ENCODE results near the gene R3HDM1. TPM values are rescaled to one million over a fixed set of nuclear protein-coding genes. Genes with fewer than 3 reads are reported as not detected.
"Not testable (repeated sequence)": the region's sequence is repeated elsewhere in the genome, so short reads cannot be mapped to it uniquely, and the experiment has no call there.

Gene R3HDM1
- total RNA-seq (2014; rRNA removed; shearing (Covaris generic)), result 8.7 and 11.5 TPM in 2 replicates

- peak; percentile 99 for DNase-seq (ENCODE audit: low spot score)
Measured at GRCh38 chr2:135531231-135532197, at the start of gene R3HDM1. R3HDM1 (plus strand) TSS chr2:135531484; CDS start chr2:135604846, 73,362 bp downstream.

GRCh38 chr2:135485441-135485840 is 45.8 kb upstream of the R3HDM1 start:
- peak; percentile 10 for DNase-seq (ENCODE audit: low spot score)

- no peak for DNase-seq (ENCODE audit: low spot score)
Measured at GRCh38 chr2:135490376-135490775, 40.9 kb upstream of the R3HDM1 start.

GRCh38 chr2:135494503-135494902 is 36.8 kb upstream of the R3HDM1 start:
- no peak for DNase-seq (ENCODE audit: low spot score)

GRCh38 chr2:135494917-135495316 is 36.4 kb upstream of the R3HDM1 start:
- DNase-seq (ENCODE audit: low spot score), result no peak

- DNase-seq (ENCODE audit: low spot score), result not testable (repeated sequence)
Measured at GRCh38 chr2:135498588-135498987, 32.7 kb upstream of the R3HDM1 start.

- no peak for DNase-seq (ENCODE audit: low spot score)
Measured at GRCh38 chr2:135504811-135505210, 26.5 kb upstream of the R3HDM1 start.

- no peak for DNase-seq (ENCODE audit: low spot score)
Measured at GRCh38 chr2:135510577-135510976, 20.7 kb upstream of the R3HDM1 start.

GRCh38 chr2:135512099-135512498 is 19.2 kb upstream of the R3HDM1 start:
- DNase-seq (ENCODE audit: low spot score), result no peak

- no peak for DNase-seq (ENCODE audit: low spot score)
Measured at GRCh38 chr2:135525786-135526185, 5.5 kb upstream of the R3HDM1 start.

GRCh38 chr2:135528006-135528405 is 3.3 kb upstream of the R3HDM1 start:
- no peak for DNase-seq (ENCODE audit: low spot score)

GRCh38 chr2:135530313-135531230 is 712 bp upstream of the R3HDM1 start, which contains the start of gene ZRANB3:
ZRANB3 (minus strand) TSS chr2:135531218.
- peak; percentile 99 for DNase-seq (ENCODE audit: low spot score)

- DNase-seq (ENCODE audit: low spot score), result no peak
Measured at GRCh38 chr2:135532581-135532980, 1.3 kb downstream of the R3HDM1 start.

- not testable (repeated sequence) for DNase-seq (ENCODE audit: low spot score)
Measured at GRCh38 chr2:135533545-135533944, 2.3 kb downstream of the R3HDM1 start.

- no peak for DNase-seq (ENCODE audit: low spot score)
Measured at GRCh38 chr2:135546436-135546835, 15.2 kb downstream of the R3HDM1 start.

GRCh38 chr2:135547311-135547710 is 16.0 kb downstream of the R3HDM1 start:
- no peak for DNase-seq (ENCODE audit: low spot score)

- no peak for DNase-seq (ENCODE audit: low spot score)
Measured at GRCh38 chr2:135551356-135551755, 20.1 kb downstream of the R3HDM1 start.

GRCh38 chr2:135552887-135553286 is 21.6 kb downstream of the R3HDM1 start:
- no peak for DNase-seq (ENCODE audit: low spot score)

GRCh38 chr2:135555311-135555710 is 24.0 kb downstream of the R3HDM1 start:
- DNase-seq (ENCODE audit: low spot score), result no peak

GRCh38 chr2:135557530-135557929 is 26.2 kb downstream of the R3HDM1 start:
- no peak for DNase-seq (ENCODE audit: low spot score)

- DNase-seq (ENCODE audit: low spot score), result no peak
Measured at GRCh38 chr2:135561925-135562324, 30.6 kb downstream of the R3HDM1 start.

GRCh38 chr2:135563793-135564192 is 32.5 kb downstream of the R3HDM1 start:
- DNase-seq (ENCODE audit: low spot score), result peak; percentile 3

Measured in H4 (cell line).